GM12865 (cell line): Measurements from ENCODE around the gene GRID1.

Experiments
- DNase-seq: peaks from one replicate; pipeline ENCODE4 v3.0.0; 2010; ENCODE audit warnings: low read depth
- H3K4me3 ChIP-seq: 2 replicates; pipeline ENCODE4 v1.5.1; 2011; ENCODE audit warnings: mild to moderate bottlenecking, low read depth, low read length, control low read depth
- TF ChIP-seq, protein P1 (sequence below): IDR thresholded peaks from 2 replicates; pipeline ENCODE4 v1.5.1; 2011; ENCODE audit warnings: low read length, control low read depth, low read depth, inconsistent platforms; ENCODE audit not compliant: insufficient read depth; ENCODE audit errors: missing control alignments

GRID1 gene

DNA sequence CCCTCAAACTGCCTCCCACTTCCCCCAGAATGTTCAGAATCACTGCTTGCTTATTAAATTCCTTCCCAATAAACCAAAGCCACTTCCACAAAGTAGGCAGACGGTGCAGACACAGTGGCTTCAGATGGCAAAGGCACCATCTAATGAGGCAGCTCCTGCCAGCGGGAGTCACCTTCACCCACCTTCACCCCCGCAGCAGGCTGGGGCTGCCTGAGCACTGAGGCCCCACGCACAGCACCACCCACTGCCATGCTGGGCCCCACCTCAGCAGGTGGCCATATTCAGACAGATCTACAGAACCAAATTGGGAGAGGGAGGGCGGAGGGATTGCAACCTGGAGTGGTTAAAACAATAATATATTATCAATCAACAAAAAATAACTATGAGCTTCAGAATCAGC, 118.5 kb downstream of the GRID1 start:
- TF ChIP-seq, protein P1, sequence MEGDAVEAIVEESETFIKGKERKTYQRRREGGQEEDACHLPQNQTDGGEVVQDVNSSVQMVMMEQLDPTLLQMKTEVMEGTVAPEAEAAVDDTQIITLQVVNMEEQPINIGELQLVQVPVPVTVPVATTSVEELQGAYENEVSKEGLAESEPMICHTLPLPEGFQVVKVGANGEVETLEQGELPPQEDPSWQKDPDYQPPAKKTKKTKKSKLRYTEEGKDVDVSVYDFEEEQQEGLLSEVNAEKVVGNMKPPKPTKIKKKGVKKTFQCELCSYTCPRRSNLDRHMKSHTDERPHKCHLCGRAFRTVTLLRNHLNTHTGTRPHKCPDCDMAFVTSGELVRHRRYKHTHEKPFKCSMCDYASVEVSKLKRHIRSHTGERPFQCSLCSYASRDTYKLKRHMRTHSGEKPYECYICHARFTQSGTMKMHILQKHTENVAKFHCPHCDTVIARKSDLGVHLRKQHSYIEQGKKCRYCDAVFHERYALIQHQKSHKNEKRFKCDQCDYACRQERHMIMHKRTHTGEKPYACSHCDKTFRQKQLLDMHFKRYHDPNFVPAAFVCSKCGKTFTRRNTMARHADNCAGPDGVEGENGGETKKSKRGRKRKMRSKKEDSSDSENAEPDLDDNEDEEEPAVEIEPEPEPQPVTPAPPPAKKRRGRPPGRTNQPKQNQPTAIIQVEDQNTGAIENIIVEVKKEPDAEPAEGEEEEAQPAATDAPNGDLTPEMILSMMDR = no peak
- no peak overlapping the region for H3K4me3 ChIP-seq
- DNase-seq = no peak

DNA sequence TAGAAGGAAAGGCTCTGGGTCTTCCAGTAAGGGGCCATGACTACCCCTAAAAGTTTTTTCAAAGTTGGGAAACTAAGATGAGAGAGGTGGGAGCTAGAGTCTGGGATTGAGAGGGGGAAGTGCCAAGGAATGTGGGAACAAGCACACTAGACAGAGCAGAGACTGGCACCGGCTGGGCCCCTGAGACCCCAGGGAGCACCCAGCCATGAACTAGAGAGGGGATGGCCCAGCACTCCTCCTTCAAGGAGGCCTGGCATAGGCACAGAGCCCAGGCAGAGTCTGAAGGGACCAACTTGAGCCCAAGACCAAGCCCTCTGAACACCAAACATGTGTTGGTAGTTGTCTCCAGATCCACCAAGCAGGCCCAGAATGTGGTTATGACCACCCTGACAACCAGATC, 119.0 kb downstream of the GRID1 start:
- TF ChIP-seq, protein P1 = no peak
- H3K4me3 ChIP-seq = no peak overlapping the region
- DNase-seq = no peak

DNA sequence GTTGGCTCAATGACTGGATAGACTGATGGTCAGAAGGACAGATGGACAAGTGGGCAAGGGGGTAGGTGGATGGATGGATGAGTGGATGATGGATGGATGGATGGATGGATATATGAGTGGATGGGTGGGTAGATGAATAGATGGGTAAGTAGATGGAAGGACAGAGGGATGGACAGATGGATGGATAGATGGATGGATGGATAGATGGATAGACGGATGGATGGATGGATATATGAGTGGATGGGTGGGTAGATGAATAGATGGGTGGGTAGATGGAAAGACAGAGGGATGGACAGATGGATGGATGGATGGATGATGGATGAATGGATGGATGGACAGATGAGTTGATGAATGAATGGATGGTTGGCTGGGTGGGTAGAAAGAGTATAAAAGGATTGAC, 119.5 kb downstream of the GRID1 start:
- H3K4me3 ChIP-seq = no peak overlapping the region
- no peak for DNase-seq
- TF ChIP-seq, protein P1 = no peak

DNA sequence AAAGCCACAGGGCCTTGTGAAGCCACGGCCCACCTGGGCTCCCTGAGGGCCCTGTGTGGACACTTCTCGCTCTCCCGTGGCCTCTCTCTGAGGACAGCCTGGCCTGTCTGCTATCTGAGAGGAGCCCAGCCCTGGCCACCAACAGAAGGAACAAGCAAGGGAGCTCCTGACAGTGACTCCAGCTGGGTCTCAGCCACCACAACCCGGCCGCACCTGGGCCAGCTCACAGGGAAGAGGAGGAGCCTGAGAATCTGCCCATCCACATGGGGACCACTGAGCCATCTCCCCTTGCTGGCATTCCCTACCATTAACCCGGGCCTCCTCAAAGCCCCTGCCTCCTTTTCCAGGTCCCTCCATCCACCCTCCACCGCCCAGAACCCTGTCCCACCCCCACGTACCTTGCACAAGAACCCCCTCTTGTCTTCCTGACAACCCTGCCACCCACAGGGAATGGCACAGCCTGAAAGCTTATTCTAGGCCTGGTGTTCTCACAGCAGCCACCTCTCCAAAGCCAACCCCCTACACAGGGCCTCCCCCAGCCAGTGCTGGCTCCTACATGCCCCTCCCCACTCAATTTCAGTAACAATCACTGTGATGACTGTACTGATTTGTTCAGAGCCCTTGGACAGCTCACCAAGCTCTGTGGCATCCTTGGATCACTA, 120.2 kb downstream of the GRID1 start:
- TF ChIP-seq, protein P1 = no peak
- H3K4me3 ChIP-seq = no peak overlapping the region

DNA sequence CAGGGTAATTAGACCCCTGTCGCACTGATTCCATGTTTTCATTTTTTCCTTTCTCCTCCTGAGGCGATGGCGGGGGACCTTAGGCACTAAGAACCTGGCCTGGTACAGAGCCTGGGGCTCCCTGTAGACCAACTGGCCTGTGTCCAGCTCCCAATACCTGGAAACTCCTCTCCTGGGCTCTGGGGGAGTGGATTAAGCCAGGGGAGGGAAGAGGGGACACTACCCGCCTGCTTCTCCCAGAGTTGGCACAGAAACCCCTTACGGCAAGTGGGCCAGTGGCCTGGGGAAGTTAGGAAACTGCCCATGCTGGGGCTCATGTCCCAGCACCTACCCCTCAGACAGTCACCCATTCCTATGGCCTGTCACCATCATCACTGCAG, 121.6 kb downstream of the GRID1 start:
- H3K4me3 ChIP-seq = no peak overlapping the region
- no peak for DNase-seq
- TF ChIP-seq, protein P1 = no peak

More for the DNA sequence above, 120.2 kb downstream of the GRID1 start:
- DNase-seq = no peak

DNA sequence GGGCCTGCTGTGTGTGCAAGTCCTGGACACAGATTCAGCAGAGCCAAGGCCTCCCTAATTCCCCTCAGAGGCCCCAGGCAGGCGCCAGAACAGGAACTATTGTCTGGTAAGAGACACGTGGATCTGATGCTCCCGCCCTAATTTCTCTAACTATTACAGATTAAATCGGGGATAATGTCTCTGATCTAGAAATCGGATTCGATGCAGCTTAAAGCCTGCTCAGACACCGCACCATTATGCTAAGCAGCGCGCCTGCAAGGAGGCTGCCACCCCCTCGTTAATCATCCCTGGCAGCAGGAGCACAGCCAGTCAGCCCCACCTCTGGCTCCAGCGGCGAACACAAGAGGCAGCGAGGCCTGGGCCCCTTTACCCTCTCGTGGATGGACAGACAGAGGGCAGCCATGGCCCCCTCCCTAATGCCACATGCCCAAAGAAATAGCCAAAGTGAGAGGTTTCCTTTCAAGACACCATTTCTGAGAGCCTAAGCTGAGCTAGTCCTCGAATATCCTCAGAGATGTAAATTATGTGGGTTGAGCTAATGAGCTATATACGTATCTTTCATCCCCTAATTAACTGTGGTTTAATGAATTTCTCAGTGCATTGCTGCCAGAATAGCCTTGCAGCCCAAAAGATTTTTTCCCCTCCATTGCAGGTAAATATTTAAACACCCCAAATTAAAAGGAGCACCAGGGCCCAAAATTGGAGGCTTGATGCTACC, 122.1 kb downstream of the GRID1 start:
- no peak overlapping the region for H3K4me3 ChIP-seq
- TF ChIP-seq, protein P1 = no peak
- no peak for DNase-seq
